GM12874 (cell line): ENCODE measurements around the gene IL5RA.

Experiments
- TF ChIP-seq, protein P1 (sequence below): IDR thresholded peaks from 2 replicates; pipeline ENCODE4 v1.5.1; 2011; ENCODE audit warnings: low read depth, mild to moderate bottlenecking, control low read depth, low read length, moderate library complexity; ENCODE audit not compliant: insufficient read depth

The IL5RA gene, protein sequence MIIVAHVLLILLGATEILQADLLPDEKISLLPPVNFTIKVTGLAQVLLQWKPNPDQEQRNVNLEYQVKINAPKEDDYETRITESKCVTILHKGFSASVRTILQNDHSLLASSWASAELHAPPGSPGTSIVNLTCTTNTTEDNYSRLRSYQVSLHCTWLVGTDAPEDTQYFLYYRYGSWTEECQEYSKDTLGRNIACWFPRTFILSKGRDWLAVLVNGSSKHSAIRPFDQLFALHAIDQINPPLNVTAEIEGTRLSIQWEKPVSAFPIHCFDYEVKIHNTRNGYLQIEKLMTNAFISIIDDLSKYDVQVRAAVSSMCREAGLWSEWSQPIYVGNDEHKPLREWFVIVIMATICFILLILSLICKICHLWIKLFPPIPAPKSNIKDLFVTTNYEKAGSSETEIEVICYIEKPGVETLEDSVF

GRCh38 chr3:3110299-3110630 lies at the start of gene IL5RA:
Gene IL5RA (minus strand): TSS chr3:3110374. CDS start chr3:3104984, 5,390 bp downstream.
- TF ChIP-seq, protein P1, sequence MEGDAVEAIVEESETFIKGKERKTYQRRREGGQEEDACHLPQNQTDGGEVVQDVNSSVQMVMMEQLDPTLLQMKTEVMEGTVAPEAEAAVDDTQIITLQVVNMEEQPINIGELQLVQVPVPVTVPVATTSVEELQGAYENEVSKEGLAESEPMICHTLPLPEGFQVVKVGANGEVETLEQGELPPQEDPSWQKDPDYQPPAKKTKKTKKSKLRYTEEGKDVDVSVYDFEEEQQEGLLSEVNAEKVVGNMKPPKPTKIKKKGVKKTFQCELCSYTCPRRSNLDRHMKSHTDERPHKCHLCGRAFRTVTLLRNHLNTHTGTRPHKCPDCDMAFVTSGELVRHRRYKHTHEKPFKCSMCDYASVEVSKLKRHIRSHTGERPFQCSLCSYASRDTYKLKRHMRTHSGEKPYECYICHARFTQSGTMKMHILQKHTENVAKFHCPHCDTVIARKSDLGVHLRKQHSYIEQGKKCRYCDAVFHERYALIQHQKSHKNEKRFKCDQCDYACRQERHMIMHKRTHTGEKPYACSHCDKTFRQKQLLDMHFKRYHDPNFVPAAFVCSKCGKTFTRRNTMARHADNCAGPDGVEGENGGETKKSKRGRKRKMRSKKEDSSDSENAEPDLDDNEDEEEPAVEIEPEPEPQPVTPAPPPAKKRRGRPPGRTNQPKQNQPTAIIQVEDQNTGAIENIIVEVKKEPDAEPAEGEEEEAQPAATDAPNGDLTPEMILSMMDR, result no peak

DNA sequence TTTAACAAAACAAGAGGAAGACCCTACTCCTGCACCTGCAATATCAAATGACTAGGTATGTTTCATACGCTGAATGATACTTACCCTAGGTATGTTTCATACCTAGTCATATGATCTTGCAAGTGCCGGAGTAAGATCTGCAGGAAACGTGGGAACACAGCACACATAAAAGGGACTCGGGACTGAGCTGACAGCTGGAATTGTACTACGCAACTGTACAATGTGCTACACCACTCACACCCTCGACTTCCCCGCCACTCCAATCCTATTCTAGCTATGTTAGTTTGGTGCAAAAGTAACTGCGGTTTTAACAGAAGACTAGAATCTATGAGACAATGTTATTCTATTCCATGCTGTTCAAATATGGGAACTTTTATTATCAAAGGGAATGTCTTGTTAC lies 47.3 kb upstream of the IL5RA start:
- TF ChIP-seq, protein P1, result no peak

GRCh38 chr3:3154879-3155610 lies 44.9 kb upstream of the IL5RA start:
- TF ChIP-seq, protein P1, result no peak

- TF ChIP-seq, protein P1, result no peak
Observed at GRCh38 chr3:3151513-3151912, 41.3 kb upstream of the IL5RA start.

GRCh38 chr3:3149560-3149959 lies 39.4 kb upstream of the IL5RA start:
- TF ChIP-seq, protein P1, result no peak

GRCh38 chr3:3145831-3146230 lies 35.7 kb upstream of the IL5RA start:
- TF ChIP-seq, protein P1, result no peak

GRCh38 chr3:3141939-3142338 lies 31.8 kb upstream of the IL5RA start:
- TF ChIP-seq, protein P1, result no peak
